ACC112 (cell line): ENCODE data around the gene KCNQ4.
A peak's percentile ranks its signal among the peaks of the same experiment; 100 is the strongest.

Experiments used
- H2AFZ ChIP-seq: fragments of 200-600 bp; sonication (generic); one replicate; pipeline ENCODE4 v1.6.0; 2017; ENCODE audit warnings: antibody characterized with exemption, low read length; ENCODE audit not compliant: unreplicated experiment
- H3K27ac ChIP-seq: fragments of 200-600 bp; sonication (generic); 2 replicates; pipeline ENCODE4 v1.5.1; 2014; ENCODE audit warnings: low read depth, mild to moderate bottlenecking, antibody characterized with exemption, low read length, moderate library complexity
- H3K27me3 ChIP-seq: fragments of 200-600 bp; sonication (generic); 2 replicates; pipeline ENCODE4 v1.6.1; 2014; ENCODE audit warnings: mild to moderate bottlenecking, antibody characterized with exemption, low read length, moderate library complexity, mixed read lengths; ENCODE audit not compliant: insufficient read depth
- H3K36me3 ChIP-seq: fragments of 200-600 bp; sonication (generic); 2 replicates; pipeline ENCODE4 v1.6.1; 2016; ENCODE audit warnings: mild to moderate bottlenecking, antibody characterized with exemption, low read length, moderate library complexity, mixed read lengths; ENCODE audit not compliant: insufficient read depth
- H3K4me1 ChIP-seq: fragments of 200-600 bp; sonication (generic); one replicate; pipeline ENCODE4 v1.6.1; 2016; ENCODE audit warnings: low read length, mixed read lengths; ENCODE audit not compliant: insufficient read depth, unreplicated experiment, control insufficient read depth
- H3K4me3 ChIP-seq: fragments of 200-600 bp; sonication (generic); 2 replicates; pipeline ENCODE4 v1.5.1; 2014; ENCODE audit warnings: mild to moderate bottlenecking, low read depth, low read length
- H3K79me2 ChIP-seq: fragments of 200-600 bp; sonication (generic); one replicate; pipeline ENCODE4 v1.6.0; 2016; ENCODE audit warnings: low read length; ENCODE audit not compliant: control insufficient read depth, unreplicated experiment, insufficient read depth

Gene KCNQ4

GRCh38 chr1:40808444-40808843 lies 24.9 kb downstream of the KCNQ4 start:
- no peaks in the 10 kb centered on the region for H3K4me1 ChIP-seq
- H3K79me2 ChIP-seq = no peaks in the 10 kb centered on the region

GRCh38 chr1:40808909-40809308 lies 25.3 kb downstream of the KCNQ4 start:
- H3K4me1 ChIP-seq = no peaks in the 10 kb centered on the region
- H3K27ac ChIP-seq = no peak overlapping the region
- H3K4me3 ChIP-seq = no peak overlapping the region
- no peak overlapping the region for H2AFZ ChIP-seq
- no peaks in the 10 kb centered on the region for H3K79me2 ChIP-seq
- no peaks in the 10 kb centered on the region for H3K36me3 ChIP-seq
- H3K27me3 ChIP-seq = peaks cover 9% of the 10 kb centered on the region; the same call in 1 of the 2 replicates

More at GRCh38 chr1:40808444-40808843, 24.9 kb downstream of the KCNQ4 start:
- Histone ChIP-seq H3K27me3 (peaks cover 9% of the 10 kb centered on the region; the same call in 1 of the 2 replicates), H3K4me3 (no peak overlapping the region), H3K27ac (no peak overlapping the region), H3K36me3 (no peaks in the 10 kb centered on the region), H2AFZ (no peak overlapping the region)

- no peak overlapping the region for H3K27ac ChIP-seq
- H3K79me2 ChIP-seq = no peaks in the 10 kb centered on the region
- peaks cover 9% of the 10 kb centered on the region; the same call in 1 of the 2 replicates for H3K27me3 ChIP-seq
- no peak overlapping the region for H2AFZ ChIP-seq
- H3K36me3 ChIP-seq = no peaks in the 10 kb centered on the region
- no peaks in the 10 kb centered on the region for H3K4me1 ChIP-seq
- no peak overlapping the region for H3K4me3 ChIP-seq
Measured at GRCh38 chr1:40810927-40811326, 27.3 kb downstream of the KCNQ4 start.

GRCh38 chr1:40815420-40815819 lies 31.8 kb downstream of the KCNQ4 start:
- Histone ChIP-seq H2AFZ (no peak overlapping the region), H3K27ac (no peak overlapping the region), H3K27me3 (peaks cover 24% of the 10 kb centered on the region), H3K79me2 (no peaks in the 10 kb centered on the region), H3K4me1 (no peaks in the 10 kb centered on the region), H3K36me3 (no peaks in the 10 kb centered on the region), H3K4me3 (no peak overlapping the region)

- no peaks in the 10 kb centered on the region for H3K79me2 ChIP-seq
- H3K27ac ChIP-seq = no peak overlapping the region
- H3K4me3 ChIP-seq = no peak overlapping the region
- H3K36me3 ChIP-seq = no peaks in the 10 kb centered on the region
- H2AFZ ChIP-seq = no peak overlapping the region
- H3K27me3 ChIP-seq = peaks cover 21% of the 10 kb centered on the region
- no peaks in the 10 kb centered on the region for H3K4me1 ChIP-seq
Measured at GRCh38 chr1:40817791-40818263, 34.2 kb downstream of the KCNQ4 start.

- Histone ChIP-seq H3K36me3 (no peaks in the 10 kb centered on the region), H3K4me1 (no peaks in the 10 kb centered on the region), H3K4me3 (peak overlapping the region; percentile 69), H3K27ac (no peak overlapping the region), H3K79me2 (no peaks in the 10 kb centered on the region), H3K27me3 (peaks cover 21% of the 10 kb centered on the region), H2AFZ (no peak overlapping the region)
Measured at GRCh38 chr1:40818264-40818961, 34.8 kb downstream of the KCNQ4 start.

- peaks cover 21% of the 10 kb centered on the region for H3K27me3 ChIP-seq
- H3K4me1 ChIP-seq = no peaks in the 10 kb centered on the region
- no peak overlapping the region for H3K27ac ChIP-seq
- H3K4me3 ChIP-seq = 0 out of 2 replicates have a peak overlapping the region, but pooled peaks have one; percentile 69
- no peak overlapping the region for H2AFZ ChIP-seq
- no peaks in the 10 kb centered on the region for H3K36me3 ChIP-seq
- H3K79me2 ChIP-seq = no peaks in the 10 kb centered on the region
Measured at GRCh38 chr1:40819101-40819500, 35.5 kb downstream of the KCNQ4 start.

- Histone ChIP-seq H3K27ac (no peak overlapping the region), H3K79me2 (no peaks in the 10 kb centered on the region), H3K36me3 (no peaks in the 10 kb centered on the region), H3K27me3 (peaks cover 21% of the 10 kb centered on the region), H3K4me3 (no peak overlapping the region), H3K4me1 (peaks cover 11% of the 10 kb centered on the region), H2AFZ (no peak overlapping the region)
Measured at GRCh38 chr1:40820251-40820797, 36.7 kb downstream of the KCNQ4 start.

GRCh38 chr1:40820911-40821693 lies 37.5 kb downstream of the KCNQ4 start:
- Histone ChIP-seq H2AFZ (no peak overlapping the region), H3K27ac (no peak overlapping the region), H3K27me3 (peaks cover 21% of the 10 kb centered on the region), H3K79me2 (no peaks in the 10 kb centered on the region), H3K36me3 (no peaks in the 10 kb centered on the region), H3K4me1 (peaks cover 12% of the 10 kb centered on the region), H3K4me3 (no peak overlapping the region)

- H2AFZ ChIP-seq = no peak overlapping the region
- no peak overlapping the region for H3K27ac ChIP-seq
- peaks cover 12% of the 10 kb centered on the region for H3K4me1 ChIP-seq
Measured at GRCh38 chr1:40822890-40823289, 39.3 kb downstream of the KCNQ4 start.

More at GRCh38 chr1:40822890-40823289, 39.3 kb downstream of the KCNQ4 start:
- Histone ChIP-seq H3K27me3 (peaks cover 17% of the 10 kb centered on the region), H3K79me2 (no peaks in the 10 kb centered on the region), H3K4me3 (no peak overlapping the region), H3K36me3 (no peaks in the 10 kb centered on the region)
